GM21367 (cell line): Measurements from ENCODE around the gene UBAP1.
A peak's percentile ranks its signal among the peaks of the same experiment; 100 is the strongest.
"Not testable (repeated sequence)": the region's sequence is repeated elsewhere in the genome, so short reads cannot be mapped to it uniquely, and the experiment has no call there.

ENCODE experiments used
- ATAC-seq: cut with Tn5 transposase; IDR thresholded peaks from one replicate; pipeline ENCODE4 v1.9.1; 2021; ENCODE audit not compliant: unreplicated experiment

The UBAP1 gene

GRCh38 chr9:34178436-34179212 is at the start of gene UBAP1:
Gene UBAP1, plus strand, starts transcription at chr9:34179043. Its CDS starts 41,872 bp downstream, at chr9:34220915.
- peak; percentile 95 for ATAC-seq

GRCh38 chr9:34131571-34131970 is 47.3 kb upstream of the UBAP1 start:
- no peak for ATAC-seq

GRCh38 chr9:34133436-34133949 is 45.4 kb upstream of the UBAP1 start:
- no peak for ATAC-seq

GRCh38 chr9:34134521-34134920 is 44.3 kb upstream of the UBAP1 start:
- no peak for ATAC-seq

- ATAC-seq, result not testable (repeated sequence)
These were observed 40.2 kb upstream of the UBAP1 start for GRCh38 chr9:34138644-34139043.

- no peak for ATAC-seq
These were observed 39.2 kb upstream of the UBAP1 start for GRCh38 chr9:34139477-34140146.

- no peak for ATAC-seq
These were observed 38.0 kb upstream of the UBAP1 start for GRCh38 chr9:34140853-34141252.

- no peak for ATAC-seq
These were observed 35.7 kb upstream of the UBAP1 start for GRCh38 chr9:34143116-34143515.

- no peak for ATAC-seq
These were observed 33.7 kb upstream of the UBAP1 start for GRCh38 chr9:34145165-34145564.

GRCh38 chr9:34151398-34151797 is 27.4 kb upstream of the UBAP1 start:
- ATAC-seq, result no peak

- no peak for ATAC-seq
These were observed 24.8 kb upstream of the UBAP1 start for GRCh38 chr9:34154057-34154456.

GRCh38 chr9:34157318-34157717 is 21.5 kb upstream of the UBAP1 start:
- ATAC-seq, result no peak

- ATAC-seq, result no peak
These were observed 20.9 kb upstream of the UBAP1 start for GRCh38 chr9:34157898-34158297.

GRCh38 chr9:34158362-34158869 is 20.4 kb upstream of the UBAP1 start:
- no peak for ATAC-seq

- ATAC-seq, result no peak
These were observed 15.4 kb upstream of the UBAP1 start for GRCh38 chr9:34163434-34163833.

GRCh38 chr9:34169125-34169524 is 9.7 kb upstream of the UBAP1 start:
- no peak for ATAC-seq

GRCh38 chr9:34170237-34170991 is 8.4 kb upstream of the UBAP1 start:
- no peak for ATAC-seq

- ATAC-seq, result no peak
These were observed 6.9 kb upstream of the UBAP1 start for GRCh38 chr9:34171753-34172535.

GRCh38 chr9:34176089-34176488 is 2.8 kb upstream of the UBAP1 start:
- no peak for ATAC-seq

GRCh38 chr9:34177593-34178435 is 1.0 kb upstream of the UBAP1 start:
- ATAC-seq, result no peak
